H9 (cell line): ENCODE measurements around the gene FN3KRP. TPM values are rescaled to one million over a fixed set of nuclear protein-coding genes. Genes with fewer than 3 reads are reported as not detected.

Experiments
- DNase-seq: peaks from one replicate; pipeline ENCODE4 v3.0.0-alpha.2; 2017
- H2AFZ ChIP-seq: one replicate; pipeline ENCODE4 v1.6.1; 2013; ENCODE audit warnings: mild to moderate bottlenecking, low read length, control low read depth, moderate library complexity
- H2AK5ac ChIP-seq: 2 replicates; pipeline ENCODE4 v1.6.1; 2013; ENCODE audit warnings: low read length, control low read depth, mixed read lengths; ENCODE audit not compliant: insufficient read length
- H2BK120ac ChIP-seq: one replicate; pipeline ENCODE4 v1.6.1; 2013; ENCODE audit warnings: low read depth, mild to moderate bottlenecking, low read length, control low read depth, inconsistent platforms; ENCODE audit not compliant: poor library complexity, severe bottlenecking
- H2BK12ac ChIP-seq: 2 replicates; pipeline ENCODE4 v1.6.1; 2013; ENCODE audit warnings: low read length, control low read depth, mixed read lengths, low read depth; ENCODE audit not compliant: insufficient read length
- H2BK15ac ChIP-seq: 2 replicates; pipeline ENCODE4 v1.6.1; 2013; ENCODE audit warnings: low read depth, low read length, control low read depth
- H2BK20ac ChIP-seq: one replicate; pipeline ENCODE4 v1.6.1; 2013; ENCODE audit warnings: low read depth, mild to moderate bottlenecking, low read length, control low read depth, inconsistent platforms; ENCODE audit not compliant: poor library complexity, severe bottlenecking
- H2BK5ac ChIP-seq: 2 replicates; pipeline ENCODE4 v1.6.1; 2013; ENCODE audit warnings: low read length, control low read depth, mixed read lengths; ENCODE audit not compliant: insufficient read length
- H3K14ac ChIP-seq: 2 replicates; pipeline ENCODE4 v1.6.1; 2013; ENCODE audit warnings: low read length, control low read depth; ENCODE audit not compliant: insufficient read depth
- H3K18ac ChIP-seq: 2 replicates; pipeline ENCODE4 v1.6.1; 2013; ENCODE audit warnings: low read depth, mild to moderate bottlenecking, mixed read lengths, low read length, control low read depth; ENCODE audit not compliant: insufficient read length
- H3K23ac ChIP-seq: 2 replicates; pipeline ENCODE4 v1.6.1; 2013; ENCODE audit warnings: low read length, control low read depth, mixed read lengths, low read depth; ENCODE audit not compliant: insufficient read length
- H3K23me2 ChIP-seq: 2 replicates; pipeline ENCODE4 v1.6.1; 2013; ENCODE audit warnings: low read depth, mild to moderate bottlenecking, mixed read lengths, low read length, control low read depth; ENCODE audit not compliant: insufficient read length, poor library complexity, severe bottlenecking
- H3K27ac ChIP-seq: 2 replicates; pipeline ENCODE4 v1.5.1; 2013; ENCODE audit warnings: low read length, control low read depth, mixed read lengths, low read depth; ENCODE audit not compliant: insufficient read length
- H3K27me3 ChIP-seq: 2 replicates; pipeline ENCODE4 v1.6.1; 2013; ENCODE audit warnings: low read length, control low read depth, inconsistent platforms; ENCODE audit not compliant: insufficient read depth
- H3K4ac ChIP-seq: 2 replicates; pipeline ENCODE4 v1.6.1; 2013; ENCODE audit warnings: low read depth, mild to moderate bottlenecking, control low read depth, inconsistent platforms, low read length, moderate library complexity
- H3K4me1 ChIP-seq: 2 replicates; pipeline ENCODE4 v1.6.1; 2013; ENCODE audit warnings: low read length, control low read depth, inconsistent platforms; ENCODE audit not compliant: insufficient read depth
- H3K4me2 ChIP-seq: 2 replicates; pipeline ENCODE4 v1.6.1; 2013; ENCODE audit warnings: low read length, control low read depth, mixed read lengths; ENCODE audit not compliant: insufficient read length, insufficient read depth
- H3K56ac ChIP-seq: 2 replicates; pipeline ENCODE4 v1.6.1; 2013; ENCODE audit warnings: low read depth, mild to moderate bottlenecking, mixed read lengths, low read length, control low read depth; ENCODE audit not compliant: insufficient read length
- H3K79me1 ChIP-seq: 2 replicates; pipeline ENCODE4 v1.6.1; 2013; ENCODE audit warnings: low read depth, mild to moderate bottlenecking, moderate library complexity, low read length, control low read depth, inconsistent platforms; ENCODE audit not compliant: insufficient read depth, poor library complexity, severe bottlenecking
- H3K79me2 ChIP-seq: 2 replicates; pipeline ENCODE4 v1.6.1; 2013; ENCODE audit warnings: low read length, control low read depth, inconsistent platforms; ENCODE audit not compliant: insufficient read depth
- H3K9ac ChIP-seq: 2 replicates; pipeline ENCODE4 v1.6.1; 2013; ENCODE audit warnings: low read length, control low read depth, mixed read lengths; ENCODE audit not compliant: insufficient read length; ENCODE audit errors: extremely low read depth
- H3K9me3 ChIP-seq: one replicate; pipeline ENCODE4 v1.6.1; 2013; ENCODE audit warnings: low read depth, low read length, inconsistent platforms; ENCODE audit not compliant: control insufficient read depth
- H3T11ph ChIP-seq: one replicate; pipeline ENCODE4 v1.6.1; 2013; ENCODE audit warnings: mild to moderate bottlenecking, low read length, control low read depth, inconsistent platforms
- H4K20me1 ChIP-seq: one replicate; pipeline ENCODE4 v1.6.1; 2013; ENCODE audit not compliant: control insufficient read depth, insufficient read length, insufficient read depth
- H4K5ac ChIP-seq: 2 replicates; pipeline ENCODE4 v1.6.1; 2013; ENCODE audit warnings: low read depth, mild to moderate bottlenecking, mixed read lengths, low read length, control low read depth; ENCODE audit not compliant: insufficient read length
- H4K8ac ChIP-seq: replicated peaks from 2 replicates; pipeline ENCODE4 v1.6.1; 2013; ENCODE audit warnings: low read length, control low read depth, mixed read lengths, low read depth; ENCODE audit not compliant: insufficient read length
- H4K91ac ChIP-seq: 2 replicates; pipeline ENCODE4 v1.6.1; 2013; ENCODE audit warnings: low read depth, mild to moderate bottlenecking, moderate library complexity, mixed read lengths, low read length, control low read depth; ENCODE audit not compliant: insufficient read length
- H3K27ac Mint-ChIP-seq, 3 experiments: 2 replicates in 2 of 3; 3 replicates in 1 of 3; pipeline ENCODE4 v1.8.0; 2020 to 2021; ENCODE audit warnings: mixed read lengths in 3 of 3, mild to moderate bottlenecking in 1 of 3, moderate library complexity in 1 of 3
- H3K27me3 Mint-ChIP-seq: 2 replicates; pipeline ENCODE4 v1.8.0; 2021; ENCODE audit warnings: low read depth, mild to moderate bottlenecking, moderate library complexity, mixed read lengths
- H3K36me3 Mint-ChIP-seq, 3 experiments: 2 replicates in 2 of 3; 3 replicates in 1 of 3; pipeline ENCODE4 v1.8.0; 2020 to 2021; ENCODE audit warnings: low read depth in 3 of 3, mixed read lengths in 3 of 3; ENCODE audit not compliant: insufficient read depth in 1 of 3
- H3K4me1 Mint-ChIP-seq, 2 experiments: 2 replicates each; pipeline ENCODE4 v1.8.0; 2020; ENCODE audit warnings: mixed read lengths in 2 of 2
- H3K4me3 Mint-ChIP-seq, 2 experiments: 2 replicates in 1 of 2; 3 replicates in 1 of 2; pipeline ENCODE4 v1.8.0; 2020 to 2021; ENCODE audit warnings: mild to moderate bottlenecking in 2 of 2, mixed read lengths in 2 of 2, moderate library complexity in 1 of 2
- H3K9me3 Mint-ChIP-seq, 2 experiments: 2 replicates in 1 of 2; 3 replicates in 1 of 2; pipeline ENCODE4 v1.8.0; 2020; ENCODE audit warnings: mild to moderate bottlenecking in 2 of 2, mixed read lengths in 2 of 2, moderate library complexity in 1 of 2
- WGBS: extraction: QIAGEN DNeasy Blood & Tissue Kit; methylation state at CpG from one replicate; pipeline ENCODE4 v1.1.7; 2013; ENCODE audit warnings: missing lambda C conversion rate, low lambda C conversion rate, mixed read lengths; ENCODE audit not compliant: insufficient read length; ENCODE audit errors: extremely low coverage; 5-methylcytosine and 5-hydroxymethylcytosine counted together
- total RNA-seq: library from RNA; stranded (reverse); gene quantifications from 2 replicates; pipeline ENCODE4 v1.2.1, GENCODE V29; 2021
- TF ChIP-seq, protein P1 (sequence below): fragments of 200-600 bp; sonication (generic); conservative IDR thresholded peaks from 3 replicates; pipeline ENCODE4 v1.8.0; 2021; ENCODE audit warnings: antibody characterized with exemption, mild to moderate bottlenecking

The FN3KRP gene
- total RNA-seq, 1 experiment from 2014 or later = 32.9 TPM

- H4K8ac ChIP-seq = no peak overlapping the region
- no peak overlapping the region for H3K4me2 ChIP-seq
- Mint-ChIP-seq H3K4me1 (peaks cover 0 to 6% of the 10 kb centered on the region in 2 experiments; a peak in 2 of 4 replicates), H3K36me3 (peaks cover 36 to 54% (median 49%) of the 10 kb centered on the region in 3 experiments), H3K27ac (no peak overlapping the region), H3K4me3 (no peak overlapping the region), H3K9me3 (peaks cover 17 to 21% of the 10 kb centered on the region in 2 experiments), H3K27me3 (peaks cover 3% of the 10 kb centered on the region; the same call in 1 of the 2 replicates)
- H3K79me1 ChIP-seq = no peaks in the 10 kb centered on the region
- no peak overlapping the region for H2AFZ ChIP-seq
- H3K79me2 ChIP-seq = no peaks in the 10 kb centered on the region
- no peak overlapping the region for H3K23ac ChIP-seq
- H3K23me2 ChIP-seq = peaks cover 3% of the 10 kb centered on the region
- H2BK15ac ChIP-seq = no peak overlapping the region
- no peak overlapping the region for H2BK12ac ChIP-seq
- H2BK20ac ChIP-seq = no peak overlapping the region
- TF ChIP-seq, protein P1, sequence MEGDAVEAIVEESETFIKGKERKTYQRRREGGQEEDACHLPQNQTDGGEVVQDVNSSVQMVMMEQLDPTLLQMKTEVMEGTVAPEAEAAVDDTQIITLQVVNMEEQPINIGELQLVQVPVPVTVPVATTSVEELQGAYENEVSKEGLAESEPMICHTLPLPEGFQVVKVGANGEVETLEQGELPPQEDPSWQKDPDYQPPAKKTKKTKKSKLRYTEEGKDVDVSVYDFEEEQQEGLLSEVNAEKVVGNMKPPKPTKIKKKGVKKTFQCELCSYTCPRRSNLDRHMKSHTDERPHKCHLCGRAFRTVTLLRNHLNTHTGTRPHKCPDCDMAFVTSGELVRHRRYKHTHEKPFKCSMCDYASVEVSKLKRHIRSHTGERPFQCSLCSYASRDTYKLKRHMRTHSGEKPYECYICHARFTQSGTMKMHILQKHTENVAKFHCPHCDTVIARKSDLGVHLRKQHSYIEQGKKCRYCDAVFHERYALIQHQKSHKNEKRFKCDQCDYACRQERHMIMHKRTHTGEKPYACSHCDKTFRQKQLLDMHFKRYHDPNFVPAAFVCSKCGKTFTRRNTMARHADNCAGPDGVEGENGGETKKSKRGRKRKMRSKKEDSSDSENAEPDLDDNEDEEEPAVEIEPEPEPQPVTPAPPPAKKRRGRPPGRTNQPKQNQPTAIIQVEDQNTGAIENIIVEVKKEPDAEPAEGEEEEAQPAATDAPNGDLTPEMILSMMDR = no peak
- no peak overlapping the region for H4K5ac ChIP-seq
- no peak overlapping the region for H3T11ph ChIP-seq
- no peak overlapping the region for H4K91ac ChIP-seq
- no peak overlapping the region for H3K14ac ChIP-seq
- DNase-seq = no peak
- H3K27me3 ChIP-seq = no peaks in the 10 kb centered on the region
- no peak overlapping the region for H3K56ac ChIP-seq
- H3K4ac ChIP-seq = no peak overlapping the region
- no peaks in the 10 kb centered on the region for H4K20me1 ChIP-seq
- WGBS = no CpG with 5 or more reads among the region's 26 CpGs
- H2AK5ac ChIP-seq = no peak overlapping the region
- no peak overlapping the region for H3K18ac ChIP-seq
- no peaks in the 10 kb centered on the region for H3K4me1 ChIP-seq
- no peaks in the 10 kb centered on the region for H3K9me3 ChIP-seq
- H3K9ac ChIP-seq = no peak overlapping the region
- no peak overlapping the region for H2BK5ac ChIP-seq
- H3K27ac ChIP-seq = no peak overlapping the region
- H2BK120ac ChIP-seq = no peak overlapping the region
Measured at GRCh38 chr17:82737967-82738877, 21.7 kb downstream of the FN3KRP start.
